H1 (cell line): ENCODE data around the gene PPP1R10. TPM values are rescaled to one million over a fixed set of nuclear protein-coding genes. Genes with fewer than 3 reads are reported as not detected.

ENCODE experiments used
- BACH1 ChIP-seq: IDR thresholded peaks from 2 replicates; pipeline ENCODE4 v1.6.1; 2012; ENCODE audit warnings: low read length, improper control_type of control experiment
- BRCA1 ChIP-seq: IDR thresholded peaks from 2 replicates; pipeline ENCODE4 v1.6.1; 2012; ENCODE audit warnings: low read depth, low read length, improper control_type of control experiment
- CHD2 ChIP-seq: IDR thresholded peaks from 2 replicates; pipeline ENCODE4 v1.6.1; 2012; ENCODE audit warnings: low read length, improper control_type of control experiment
- CREB1 ChIP-seq: IDR thresholded peaks from 2 replicates; pipeline ENCODE4 v1.6.1; 2012; ENCODE audit warnings: inconsistent platforms
- CTBP2 ChIP-seq: IDR thresholded peaks from 2 replicates; pipeline ENCODE4 v1.7.0; 2011; ENCODE audit warnings: borderline replicate concordance, mild to moderate bottlenecking, moderate library complexity, mixed read lengths, low read length; ENCODE audit not compliant: insufficient read depth, insufficient read length
- JUND ChIP-seq: IDR thresholded peaks from 2 replicates; pipeline ENCODE4 v1.6.1; 2011; ENCODE audit warnings: mild to moderate bottlenecking, improper control_type of control experiment, low read length
- KDM4A ChIP-seq: IDR thresholded peaks from one replicate; pipeline ENCODE4 v1.7.1; 2012; ENCODE audit warnings: low read depth, mild to moderate bottlenecking, moderate library complexity, low read length, inconsistent platforms; ENCODE audit not compliant: severe bottlenecking
- KDM5A ChIP-seq: fragments of 200-600 bp; IDR thresholded peaks from 2 replicates; pipeline ENCODE4 v1.7.1; 2012; ENCODE audit warnings: mild to moderate bottlenecking, low read length, inconsistent platforms, mixed read lengths
- MAFK ChIP-seq: IDR thresholded peaks from 2 replicates; pipeline ENCODE4 v1.6.1; 2012; ENCODE audit warnings: low read depth, mild to moderate bottlenecking, improper control_type of control experiment, low read length
- POLR2A ChIP-seq, 2 experiments: IDR thresholded peaks; 1 replicate in 1 of 2; 2 replicates in 1 of 2; pipeline ENCODE4 v1.6.1; 2011; ENCODE audit warnings: low read depth in 2 of 2, low read length in 2 of 2, mild to moderate bottlenecking in 2 of 2; ENCODE audit errors: control extremely low read depth in 1 of 2
- POU5F1 ChIP-seq: IDR thresholded peaks from 2 replicates; pipeline ENCODE4 v1.6.1; 2011; ENCODE audit warnings: low read depth, mild to moderate bottlenecking, low read length, moderate library complexity
- RAD21 ChIP-seq, 2 experiments: IDR thresholded peaks in 1 of 2; conservative IDR thresholded peaks in 1 of 2; 2 replicates each; pipeline ENCODE4 v1.6.1; 2011; ENCODE audit warnings: low read depth in 2 of 2, low read length in 2 of 2, improper control_type of control experiment in 1 of 2, inconsistent platforms in 1 of 2, mild to moderate bottlenecking in 1 of 2, moderate library complexity in 1 of 2
- SIRT6 ChIP-seq: IDR thresholded peaks from one replicate; pipeline ENCODE4 v1.7.1; 2012; ENCODE audit warnings: low read length, inconsistent platforms
- SRF ChIP-seq: IDR thresholded peaks from 2 replicates; pipeline ENCODE4 v1.6.1; 2011; ENCODE audit warnings: mild to moderate bottlenecking, low read depth, low read length, moderate library complexity
- SUZ12 ChIP-seq: fragments of 200-600 bp; sonication (generic); IDR thresholded peaks from 2 replicates; pipeline ENCODE4 v1.6.1; 2012; ENCODE audit warnings: mild to moderate bottlenecking, inconsistent platforms, low read length, moderate library complexity, mixed read lengths
- TBP ChIP-seq: IDR thresholded peaks from 2 replicates; pipeline ENCODE4 v1.6.1; 2011; ENCODE audit warnings: low read depth, low read length, improper control_type of control experiment
- TCF12 ChIP-seq: IDR thresholded peaks from 2 replicates; pipeline ENCODE4 v1.6.1; 2011; ENCODE audit warnings: low read depth, mild to moderate bottlenecking, low read length
- TEAD4 ChIP-seq: IDR thresholded peaks from 2 replicates; pipeline ENCODE4 v1.6.1; 2012; ENCODE audit warnings: low read depth, low read length, inconsistent platforms, mixed read lengths
- YY1 ChIP-seq: IDR thresholded peaks from 2 replicates; pipeline ENCODE4 v1.6.1; 2011; ENCODE audit warnings: low read depth, mild to moderate bottlenecking, low read length
- polyA plus RNA-seq, 7 experiments: library from polyadenylated mRNA; depleted of rRNA in 3 of 7; stranded (reverse) in 5 of 7; unstranded in 2 of 7; fragments of >200 nt in 5 of 7; fragments of 200-250 nt in 2 of 7; gene quantifications; 1 replicate in 5 of 7; 2 replicates in 1 of 7; 4 replicates in 1 of 7; pipeline versions ENCODE4 v1.2.1 to v1.2.3, GENCODE V29; 2011 to 2013; ENCODE audit warnings: missing spikeins in 2 of 7, mixed read lengths in 2 of 7
- total RNA-seq: library from RNA; stranded (reverse); fragmentation: NEBNext Ultra II Directional; extraction: Animal tissue kit (Norgen Biotek cat#: 25700); gene quantifications from 2 replicates; pipeline ENCODE4 v1.2.1, GENCODE V29; 2021
- TF ChIP-seq, protein P1 (sequence below): IDR thresholded peaks from 2 replicates; pipeline ENCODE4 v1.6.1; 2011; ENCODE audit warnings: low read length, improper control_type of control experiment
- TF ChIP-seq, protein P2 (sequence below): IDR thresholded peaks from 2 replicates; pipeline ENCODE4 v1.6.1; 2012; ENCODE audit warnings: inconsistent platforms
- TF ChIP-seq, protein P3 (sequence below): IDR thresholded peaks from 2 replicates; pipeline ENCODE4 v1.6.1; 2012; ENCODE audit warnings: low read length, inconsistent platforms

PPP1R10 gene
- total and polyA plus RNA-seq, 2 of the 8 experiments (the other 6 are each of a cell fraction or from before 2014, with no cell fraction given), result 23.9 to 89.1 TPM

DNA sequence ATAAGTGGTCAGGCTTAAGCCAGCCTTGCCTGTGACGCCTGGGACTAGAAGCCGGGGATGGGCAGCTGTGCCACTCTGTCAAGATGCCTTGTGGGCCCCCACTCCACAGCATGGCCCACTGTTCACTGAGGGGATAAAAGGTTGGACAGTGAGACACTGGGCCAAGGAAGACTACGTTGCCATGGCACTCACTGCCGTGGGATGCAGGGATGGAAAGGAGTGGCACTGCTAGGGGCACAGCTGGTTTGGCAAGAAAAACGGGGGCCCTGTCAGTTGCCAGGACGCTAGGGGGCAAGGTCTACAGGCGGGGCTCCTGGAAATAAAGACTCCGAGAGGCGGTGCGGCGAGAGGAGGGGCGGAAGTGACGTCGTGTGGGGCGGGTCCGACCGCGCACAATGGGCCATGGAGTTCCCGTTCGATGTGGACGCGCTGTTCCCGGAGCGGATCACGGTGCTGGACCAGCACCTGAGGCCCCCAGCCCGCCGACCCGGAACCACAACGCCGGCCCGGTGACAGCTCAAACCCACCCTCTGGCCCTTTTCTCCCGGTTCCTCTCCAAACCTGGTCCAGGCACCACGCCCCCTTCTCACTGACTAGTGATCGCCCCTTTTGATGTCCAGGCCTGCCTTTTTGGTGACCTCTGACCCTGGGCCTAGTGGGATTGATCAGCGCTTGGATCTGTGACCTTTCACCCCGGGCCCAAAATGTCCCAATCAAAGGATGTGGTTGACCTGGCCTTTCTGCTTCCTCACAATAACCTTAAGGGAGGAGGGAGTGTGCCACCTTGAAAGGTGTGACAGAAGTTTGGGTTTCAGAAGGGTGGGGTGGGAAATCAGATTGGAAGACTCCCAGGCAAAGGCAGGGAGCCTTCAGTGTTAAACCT is 9.7 kb upstream of the PPP1R10 start, which contains the start of gene ATAT1 (continued):
- TF ChIP-seq MAFK, result no peak
- TF ChIP-seq KDM5A, result 0 out of 2 replicates have a peak, but pooled peaks have one; percentile 42
- peak in 1 of 2 experiments; percentile 29; a peak in 2 of 4 replicates for TF ChIP-seq RAD21 (IDR thresholded peaks at IDR 0.05 in 1 of 2, conservative IDR thresholded peaks at IDR 0.05 in 1 of 2; ENCODE audit: low read depth in 2 of 2, low read length in 2 of 2)
- TF ChIP-seq, protein P1, sequence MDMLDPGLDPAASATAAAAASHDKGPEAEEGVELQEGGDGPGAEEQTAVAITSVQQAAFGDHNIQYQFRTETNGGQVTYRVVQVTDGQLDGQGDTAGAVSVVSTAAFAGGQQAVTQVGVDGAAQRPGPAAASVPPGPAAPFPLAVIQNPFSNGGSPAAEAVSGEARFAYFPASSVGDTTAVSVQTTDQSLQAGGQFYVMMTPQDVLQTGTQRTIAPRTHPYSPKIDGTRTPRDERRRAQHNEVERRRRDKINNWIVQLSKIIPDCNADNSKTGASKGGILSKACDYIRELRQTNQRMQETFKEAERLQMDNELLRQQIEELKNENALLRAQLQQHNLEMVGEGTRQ, result no peak
- TF ChIP-seq YY1, result peak; percentile 30; the same call in 1 of the 2 replicates
- no peak for TF ChIP-seq SRF
- TF ChIP-seq KDM4A, result peak; percentile 38
- no peak for TF ChIP-seq SUZ12
- no peak for TF ChIP-seq TCF12
- no peak for TF ChIP-seq BRCA1
- TF ChIP-seq BACH1, result no peak
- peak; percentile 92 for TF ChIP-seq CREB1
- TF ChIP-seq CHD2, result peak; percentile 48; the same call in 1 of the 2 replicates
- no peak for TF ChIP-seq SIRT6
- TF ChIP-seq, protein P2, sequence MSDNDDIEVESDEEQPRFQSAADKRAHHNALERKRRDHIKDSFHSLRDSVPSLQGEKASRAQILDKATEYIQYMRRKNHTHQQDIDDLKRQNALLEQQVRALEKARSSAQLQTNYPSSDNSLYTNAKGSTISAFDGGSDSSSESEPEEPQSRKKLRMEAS, result peak; percentile 61
- TF ChIP-seq POLR2A (IDR thresholded peaks at IDR 0.05; ENCODE audit: control extremely low read depth in 1 of 2, low read depth in 2 of 2, low read length in 2 of 2), result peak; percentile 62 to 93
- TF ChIP-seq TEAD4, result no peak
- no peak for TF ChIP-seq POU5F1
- no peak for TF ChIP-seq JUND
- TF ChIP-seq TBP, result no peak; the same call in 1 of the 2 replicates
- TF ChIP-seq, protein P3, sequence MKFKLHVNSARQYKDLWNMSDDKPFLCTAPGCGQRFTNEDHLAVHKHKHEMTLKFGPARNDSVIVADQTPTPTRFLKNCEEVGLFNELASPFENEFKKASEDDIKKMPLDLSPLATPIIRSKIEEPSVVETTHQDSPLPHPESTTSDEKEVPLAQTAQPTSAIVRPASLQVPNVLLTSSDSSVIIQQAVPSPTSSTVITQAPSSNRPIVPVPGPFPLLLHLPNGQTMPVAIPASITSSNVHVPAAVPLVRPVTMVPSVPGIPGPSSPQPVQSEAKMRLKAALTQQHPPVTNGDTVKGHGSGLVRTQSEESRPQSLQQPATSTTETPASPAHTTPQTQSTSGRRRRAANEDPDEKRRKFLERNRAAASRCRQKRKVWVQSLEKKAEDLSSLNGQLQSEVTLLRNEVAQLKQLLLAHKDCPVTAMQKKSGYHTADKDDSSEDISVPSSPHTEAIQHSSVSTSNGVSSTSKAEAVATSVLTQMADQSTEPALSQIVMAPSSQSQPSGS, result no peak
- TF ChIP-seq CTBP2, result no peak
